Measurements from ENCODE around the gene CENPN. TPM values are rescaled to one million over a fixed set of nuclear protein-coding genes. Genes with fewer than 3 reads are reported as not detected.

Gene CENPN
- total and polyA plus RNA-seq, 2 experiments from 2014 or later, result 14.2 to 16.8 TPM

DNA sequence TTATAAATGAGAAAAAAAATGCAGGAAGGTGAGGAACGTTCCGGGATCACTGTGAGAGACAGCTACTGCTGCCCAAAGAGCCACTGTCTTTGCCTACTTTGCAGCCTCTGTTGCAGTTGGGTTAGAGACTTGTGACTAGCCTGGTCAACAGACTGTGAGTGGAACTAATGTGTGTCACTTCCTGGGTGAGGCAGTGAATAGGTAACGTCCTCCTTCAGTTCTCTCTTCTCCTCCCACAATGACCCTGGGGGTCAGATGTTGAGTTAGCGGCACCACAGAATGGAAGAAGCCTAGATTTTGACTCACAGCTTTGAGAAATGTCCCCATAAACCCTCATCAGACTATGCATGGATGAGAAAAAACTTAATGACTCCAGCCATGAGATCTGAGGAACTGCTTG lies 64.8 kb downstream of the CENPN start:
- 90% methylated on average over 4 of the region's 4 CpGs for WGBS (ENCODE audit: low lambda C conversion rate, missing lambda C conversion rate)
- H3K4me2 ChIP-seq, result no peak overlapping the region
- H2AFZ ChIP-seq, result no peak overlapping the region
- H3K27ac ChIP-seq, result no peak overlapping the region
- H3K4me1 ChIP-seq (ENCODE audit: insufficient read depth), result no peaks in the 10 kb centered on the region
- no peak for DNase-seq (ENCODE audit: low spot score)
- TF ChIP-seq EZH2 (IDR thresholded peaks at IDR 0.05; ENCODE audit: borderline replicate concordance) (no peak), EZH2phosphoT487 (IDR thresholded peaks at IDR 0.05; ENCODE audit: low read depth, severe bottlenecking, unreplicated experiment) (no peak)
- TF ChIP-seq, protein P1, sequence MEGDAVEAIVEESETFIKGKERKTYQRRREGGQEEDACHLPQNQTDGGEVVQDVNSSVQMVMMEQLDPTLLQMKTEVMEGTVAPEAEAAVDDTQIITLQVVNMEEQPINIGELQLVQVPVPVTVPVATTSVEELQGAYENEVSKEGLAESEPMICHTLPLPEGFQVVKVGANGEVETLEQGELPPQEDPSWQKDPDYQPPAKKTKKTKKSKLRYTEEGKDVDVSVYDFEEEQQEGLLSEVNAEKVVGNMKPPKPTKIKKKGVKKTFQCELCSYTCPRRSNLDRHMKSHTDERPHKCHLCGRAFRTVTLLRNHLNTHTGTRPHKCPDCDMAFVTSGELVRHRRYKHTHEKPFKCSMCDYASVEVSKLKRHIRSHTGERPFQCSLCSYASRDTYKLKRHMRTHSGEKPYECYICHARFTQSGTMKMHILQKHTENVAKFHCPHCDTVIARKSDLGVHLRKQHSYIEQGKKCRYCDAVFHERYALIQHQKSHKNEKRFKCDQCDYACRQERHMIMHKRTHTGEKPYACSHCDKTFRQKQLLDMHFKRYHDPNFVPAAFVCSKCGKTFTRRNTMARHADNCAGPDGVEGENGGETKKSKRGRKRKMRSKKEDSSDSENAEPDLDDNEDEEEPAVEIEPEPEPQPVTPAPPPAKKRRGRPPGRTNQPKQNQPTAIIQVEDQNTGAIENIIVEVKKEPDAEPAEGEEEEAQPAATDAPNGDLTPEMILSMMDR (IDR thresholded peaks at IDR 0.05; ENCODE audit: poor library complexity), result no peak
- H3K9me2 ChIP-seq (replicated peaks; ENCODE audit: insufficient read depth), result no peaks in the 10 kb centered on the region
- no peaks in the 10 kb centered on the region for H3K27me3 ChIP-seq
- H4K20me1 ChIP-seq (ENCODE audit: insufficient read depth, poor library complexity, severe bottlenecking), result no peaks in the 10 kb centered on the region
- H3K36me3 ChIP-seq (replicated peaks; ENCODE audit: insufficient read depth, low read depth), result no peaks in the 10 kb centered on the region
- no peaks in the 10 kb centered on the region for H3K9me3 ChIP-seq (ENCODE audit: low read depth)
- H3K4me3 ChIP-seq, result no peak overlapping the region
- no peaks in the 10 kb centered on the region for H3K79me2 ChIP-seq

DNA sequence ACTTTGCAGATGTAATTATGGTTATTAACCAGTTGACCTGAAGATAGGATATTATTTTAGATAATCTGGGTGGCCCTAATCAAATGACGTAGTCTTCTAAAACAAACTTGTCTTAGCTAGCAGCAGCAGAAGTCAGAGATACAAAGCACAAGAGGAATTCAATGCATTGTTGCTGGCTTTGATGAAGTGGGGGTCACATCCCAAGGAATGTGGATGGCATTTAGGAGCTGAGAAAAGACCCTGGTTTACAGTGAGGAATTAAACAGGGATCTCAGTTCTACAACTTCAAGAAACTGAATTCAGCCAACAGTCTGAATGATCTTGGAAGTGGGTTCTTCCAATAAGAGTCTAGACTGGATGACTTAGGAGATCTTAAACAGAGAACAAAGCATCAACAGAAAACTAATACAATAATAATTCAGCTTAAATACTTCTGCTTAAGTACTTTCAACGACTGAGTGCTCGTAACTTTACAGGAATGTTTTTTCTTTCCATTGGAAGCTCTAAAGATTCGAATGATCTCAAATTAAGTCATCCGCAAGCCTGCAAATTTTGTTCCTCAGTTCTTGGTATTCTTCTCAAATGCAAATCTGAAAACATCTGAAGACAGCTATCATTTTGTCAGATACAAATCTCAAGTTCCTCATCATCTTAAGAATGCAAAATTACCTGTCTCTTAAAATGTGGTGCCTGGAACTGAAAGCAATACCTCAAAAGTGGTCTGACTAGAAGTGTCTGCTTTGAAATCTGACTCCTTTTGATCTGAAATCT lies 66.7 kb downstream of the CENPN start:
- WGBS (ENCODE audit: low lambda C conversion rate, missing lambda C conversion rate), result 58% methylated on average over 5 of the region's 5 CpGs
- H3K4me2 ChIP-seq, result no peak overlapping the region
- H3K4me1 ChIP-seq (ENCODE audit: insufficient read depth), result peaks cover 8% of the 10 kb centered on the region
- H3K9me2 ChIP-seq (replicated peaks; ENCODE audit: insufficient read depth), result no peaks in the 10 kb centered on the region
- peak overlapping the region; percentile 4 for H3K27ac ChIP-seq
- H3K27me3 ChIP-seq, result no peaks in the 10 kb centered on the region
- H3K9me3 ChIP-seq (ENCODE audit: low read depth), result no peaks in the 10 kb centered on the region
- no peaks in the 10 kb centered on the region for H3K79me2 ChIP-seq
- no peaks in the 10 kb centered on the region for H3K36me3 ChIP-seq (replicated peaks; ENCODE audit: insufficient read depth, low read depth)
- no peak overlapping the region for H2AFZ ChIP-seq
- no peak for TF ChIP-seq EZH2phosphoT487 (IDR thresholded peaks at IDR 0.05; ENCODE audit: low read depth, severe bottlenecking, unreplicated experiment)
- TF ChIP-seq, protein P1 (IDR thresholded peaks at IDR 0.05; ENCODE audit: poor library complexity), result no peak
- no peak for TF ChIP-seq EZH2 (IDR thresholded peaks at IDR 0.05; ENCODE audit: borderline replicate concordance)
- H3K4me3 ChIP-seq, result no peak overlapping the region
- H4K20me1 ChIP-seq (ENCODE audit: insufficient read depth, poor library complexity, severe bottlenecking), result no peaks in the 10 kb centered on the region
- no peak for DNase-seq (ENCODE audit: low spot score)

DNA sequence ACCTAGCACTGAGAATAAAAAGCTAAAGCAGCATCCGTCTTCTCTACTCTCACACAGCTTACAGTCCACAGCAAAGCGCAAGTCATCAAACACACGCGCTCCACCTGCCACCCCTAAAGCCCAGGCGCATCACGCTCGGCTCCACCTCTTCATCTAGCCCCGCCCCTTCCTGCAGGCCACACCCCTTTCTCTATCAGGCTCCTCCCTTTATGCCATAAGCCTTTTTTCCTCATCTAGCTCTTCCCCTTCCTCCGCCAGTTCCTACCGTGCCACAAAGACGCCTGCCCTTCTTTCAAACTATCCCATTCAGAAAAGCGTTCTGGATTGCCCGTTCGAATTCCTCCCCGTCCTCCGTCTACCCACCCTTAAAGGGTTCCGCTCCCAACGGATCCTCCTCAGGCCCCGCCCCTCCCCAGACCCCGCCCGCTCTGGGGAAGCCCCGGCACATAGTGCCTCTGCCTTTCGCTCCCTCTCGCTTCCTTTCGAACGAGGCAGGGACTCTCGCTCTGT lies 69.6 kb downstream of the CENPN start:
- peak; percentile 93 for DNase-seq (ENCODE audit: low spot score)
- Histone ChIP-seq H3K36me3 (replicated peaks; ENCODE audit: insufficient read depth, low read depth) (no peaks in the 10 kb centered on the region), H3K27me3 (no peaks in the 10 kb centered on the region), H4K20me1 (ENCODE audit: insufficient read depth, poor library complexity, severe bottlenecking) (no peaks in the 10 kb centered on the region), H3K4me1 (ENCODE audit: insufficient read depth) (peaks cover 8% of the 10 kb centered on the region), H3K9me3 (ENCODE audit: low read depth) (no peaks in the 10 kb centered on the region), H3K79me2 (no peaks in the 10 kb centered on the region), H3K9me2 (replicated peaks; ENCODE audit: insufficient read depth) (no peaks in the 10 kb centered on the region), H3K4me2 (peak overlapping the region; percentile 92), H3K4me3 (peak overlapping the region; percentile 79), H2AFZ (peak overlapping the region; percentile 80), H3K27ac (peak overlapping the region; percentile 99)
- under 1% methylated on average over 26 of the region's 27 CpGs for WGBS (ENCODE audit: low lambda C conversion rate, missing lambda C conversion rate)
- TF ChIP-seq EZH2 (IDR thresholded peaks at IDR 0.05; ENCODE audit: borderline replicate concordance) (no peak), EZH2phosphoT487 (IDR thresholded peaks at IDR 0.05; ENCODE audit: low read depth, severe bottlenecking, unreplicated experiment) (no peak)
- TF ChIP-seq, protein P1 (IDR thresholded peaks at IDR 0.05; ENCODE audit: poor library complexity), result no peak
